ENCODE results near the gene C2orf74.

C2orf74 gene

GRCh38 chr2:61205132-61205531 is 43.1 kb downstream of the C2orf74 start:
- H3K4me1 ChIP-seq (ENCODE audit: control insufficient read depth in 2 of 2, insufficient read depth in 2 of 2, low read length in 2 of 2): peaks cover 2 to 9% of the 10 kb centered on the region in 2 donors
- H3K27ac ChIP-seq (ENCODE audit: low read depth in 2 of 2, low read length in 2 of 2): peak overlapping the region; percentile 5 to 10
- no peaks in the 10 kb centered on the region for H3K9me3 ChIP-seq (ENCODE audit: control insufficient read depth in 2 of 2, low read length in 2 of 2)
- H3K27me3 ChIP-seq (ENCODE audit: control insufficient read depth in 2 of 2, insufficient read depth in 2 of 2, low read length in 2 of 2): no peaks in the 10 kb centered on the region
- H3K36me3 ChIP-seq (ENCODE audit: control insufficient read depth in 2 of 2, insufficient read depth in 2 of 2, low read length in 2 of 2): peaks cover 26 to 56% of the 10 kb centered on the region in 2 donors
- H3K4me3 ChIP-seq (ENCODE audit: low read length in 2 of 2): no peak overlapping the region
- no peak overlapping the region for H3K9ac ChIP-seq (ENCODE audit: low read depth in 1 of 2, low read length in 2 of 2)

- peaks cover 30 to 53% of the 10 kb centered on the region in 2 donors for H3K36me3 ChIP-seq (ENCODE audit: control insufficient read depth in 2 of 2, insufficient read depth in 2 of 2, low read length in 2 of 2)
- no peak overlapping the region for H3K9ac ChIP-seq (ENCODE audit: low read depth in 1 of 2, low read length in 2 of 2)
- H3K9me3 ChIP-seq (ENCODE audit: control insufficient read depth in 2 of 2, low read length in 2 of 2): no peaks in the 10 kb centered on the region
- no peak overlapping the region for H3K27ac ChIP-seq (ENCODE audit: low read depth in 2 of 2, low read length in 2 of 2)
- peaks cover 0 to 9% of the 10 kb centered on the region in 2 donors for H3K4me1 ChIP-seq (ENCODE audit: control insufficient read depth in 2 of 2, insufficient read depth in 2 of 2, low read length in 2 of 2)
- H3K27me3 ChIP-seq (ENCODE audit: control insufficient read depth in 2 of 2, insufficient read depth in 2 of 2, low read length in 2 of 2): no peaks in the 10 kb centered on the region
- no peak overlapping the region for H3K4me3 ChIP-seq (ENCODE audit: low read length in 2 of 2)
These were observed 48.5 kb downstream of the C2orf74 start for GRCh38 chr2:61210332-61210981.

- H3K36me3 ChIP-seq (ENCODE audit: control insufficient read depth in 2 of 2, insufficient read depth in 2 of 2, low read length in 2 of 2): peaks cover 16 to 39% of the 10 kb centered on the region in 2 donors
These were observed 52.2 kb downstream of the C2orf74 start for GRCh38 chr2:61214171-61214570.

More at GRCh38 chr2:61214171-61214570, 52.2 kb downstream of the C2orf74 start:
- Histone ChIP-seq H3K9ac (ENCODE audit: low read depth in 1 of 2, low read length in 2 of 2) (no peak overlapping the region), H3K4me3 (ENCODE audit: low read length in 2 of 2) (no peak overlapping the region), H3K9me3 (ENCODE audit: control insufficient read depth in 2 of 2, low read length in 2 of 2) (no peaks in the 10 kb centered on the region), H3K27me3 (ENCODE audit: control insufficient read depth in 2 of 2, insufficient read depth in 2 of 2, low read length in 2 of 2) (no peaks in the 10 kb centered on the region), H3K27ac (ENCODE audit: low read depth in 2 of 2, low read length in 2 of 2) (no peak overlapping the region), H3K4me1 (ENCODE audit: control insufficient read depth in 2 of 2, insufficient read depth in 2 of 2, low read length in 2 of 2) (no peaks in the 10 kb centered on the region)
